PC-3 (cell line): Measurements from ENCODE around the gene TFDP2. TPM values are rescaled to one million over a fixed set of nuclear protein-coding genes. Genes with fewer than 3 reads are reported as not detected.
"Not testable (repeated sequence)": the region's sequence is repeated elsewhere in the genome, so short reads cannot be mapped to it uniquely, and the experiment has no call there.

Experiments used
- ATAC-seq: fragments of 200-7000 bp; cut with Tn5 transposase; 2 replicates; pipeline ENCODE4 v1.9.1; 2020; ENCODE audit warnings: mild to moderate bottlenecking, moderate library complexity
- BruUV-seq: library from RNA; stranded (reverse); fragments of 400-500 nt; replicated peaks from 2 replicates; lab custom pipeline; 2021; lab: Mats Ljungman, UMichigan
- CTCF ChIA-PET: fragments of 300-600 bp; sonication (Branson Sonifier 250); formaldehyde crosslinking; loops from one replicate; lab custom pipeline; 2022; ENCODE audit warnings: antibody characterized with exemption; lab: Charles Lee
- POLR2A ChIA-PET: fragments of 300-600 bp; sonication (Branson Sonifier 250); formaldehyde crosslinking; loops from one replicate; lab custom pipeline; 2022; ENCODE audit warnings: antibody characterized with exemption; ENCODE audit not compliant: unreplicated experiment; lab: Charles Lee
- DNase-seq: peaks from one replicate; pipeline ENCODE4 v3.0.0-alpha.2; 2015
- H2AFZ ChIP-seq: fragments of 300-600 bp; sonication (generic); 2 replicates; pipeline ENCODE4 v1.6.0; 2016; ENCODE audit warnings: antibody characterized with exemption, low read length
- H3F3A ChIP-seq: fragments of 300-600 bp; sonication (generic); one replicate; pipeline ENCODE4 v1.6.0; 2017; ENCODE audit warnings: antibody characterized with exemption, low read length, control low read depth, mild to moderate bottlenecking; ENCODE audit not compliant: unreplicated experiment
- H3K27ac ChIP-seq: fragments of 300-600 bp; sonication (generic); 2 replicates; pipeline ENCODE4 v1.5.1; 2016; ENCODE audit warnings: mild to moderate bottlenecking, low read length
- H3K27me3 ChIP-seq: fragments of 300-600 bp; sonication (generic); 2 replicates; pipeline ENCODE4 v1.6.1; 2016; ENCODE audit warnings: low read length, mixed read lengths
- H3K36me3 ChIP-seq: fragments of 300-600 bp; sonication (generic); 2 replicates; pipeline ENCODE4 v1.6.1; 2016; ENCODE audit warnings: low read depth, mixed run types, low read length, mixed read lengths
- H3K4me1 ChIP-seq: fragments of 300-600 bp; sonication (generic); 2 replicates; pipeline ENCODE4 v1.5.1; 2016; ENCODE audit warnings: low read length; ENCODE audit not compliant: insufficient read depth
- H3K4me2 ChIP-seq: fragments of 300-600 bp; sonication (generic); 2 replicates; pipeline ENCODE4 v1.6.0; 2016; ENCODE audit warnings: low read length
- H3K4me3 ChIP-seq: fragments of 300-600 bp; sonication (generic); 2 replicates; pipeline ENCODE4 v1.5.1; 2016; ENCODE audit warnings: mild to moderate bottlenecking, low read length, mixed read lengths
- H3K79me2 ChIP-seq: fragments of 300-600 bp; sonication (generic); 2 replicates; pipeline ENCODE4 v1.6.1; 2017; ENCODE audit warnings: low read length, mixed read lengths
- H3K9ac ChIP-seq: fragments of 300-600 bp; sonication (generic); 2 replicates; pipeline ENCODE4 v1.6.0; 2016; ENCODE audit warnings: mild to moderate bottlenecking, low read length
- H3K9me2 ChIP-seq: fragments of 300-600 bp; sonication (generic); replicated peaks from 2 replicates; pipeline ENCODE4 v1.6.1; 2016; ENCODE audit warnings: mixed run types, low read length, mixed read lengths
- H3K9me3 ChIP-seq: fragments of 300-600 bp; sonication (generic); 2 replicates; pipeline ENCODE4 v1.6.1; 2016; ENCODE audit warnings: low read length, mixed read lengths
- H4K20me1 ChIP-seq: fragments of 300-600 bp; sonication (generic); 2 replicates; pipeline ENCODE4 v1.6.1; 2016; ENCODE audit warnings: low read length, mixed read lengths
- CTCF ChIP-seq: fragments of 300-600 bp; sonication (generic); conservative IDR thresholded peaks from 2 replicates; pipeline ENCODE4 v1.5.1; 2017; ENCODE audit warnings: antibody characterized with exemption, low read depth, mild to moderate bottlenecking, low read length
- EZH2 ChIP-seq: fragments of 300-600 bp; sonication (generic); IDR thresholded peaks from one replicate; pipeline ENCODE4 v1.6.1; 2017; ENCODE audit warnings: antibody characterized with exemption, mild to moderate bottlenecking, low read length; ENCODE audit not compliant: unreplicated experiment
- EZH2phosphoT487 ChIP-seq: fragments of 300-600 bp; sonication (generic); IDR thresholded peaks from 2 replicates; pipeline ENCODE4 v1.6.1; 2018; ENCODE audit warnings: mild to moderate bottlenecking, antibody characterized with exemption, low read length, borderline replicate concordance
- intact Hi-C: fragments of 100-400 bp; cut with micrococcal nuclease; formaldehyde crosslinking; loops from 2 replicates; pipeline ENCODE4 v1.9.0; 2023
- total RNA-seq: library from RNA; depleted of rRNA; stranded (reverse); fragments of >200 nt; gene quantifications from 2 replicates; pipeline ENCODE4 v1.2.3, GENCODE V29; 2014

TFDP2 gene
- total RNA-seq, 1 experiment from 2014 or later, result 37.9 TPM

- Histone ChIP-seq H4K20me1 (no peaks in the 10 kb centered on the region), H3K4me3 (no peak overlapping the region), H3K27me3 (no peaks in the 10 kb centered on the region), H3K4me1 (peaks cover 21% of the 10 kb centered on the region), H3K36me3 (no peaks in the 10 kb centered on the region), H3K9me2 (no peaks in the 10 kb centered on the region), H2AFZ (no peak overlapping the region), H3K79me2 (no peaks in the 10 kb centered on the region), H3K27ac (peak overlapping the region; percentile 32), H3K4me2 (no peak overlapping the region), H3K9me3 (no peaks in the 10 kb centered on the region), H3K9ac (no peak overlapping the region), H3F3A (no peaks in the 10 kb centered on the region)
- DNase-seq (peak; percentile 86), ATAC-seq (peak; percentile 84)
- POLR2A ChIA-PET, result no interaction called here
- BruUV-seq, result no TSS peak
- CTCF ChIA-PET, result no interaction called here
- no peak for TF ChIP-seq EZH2
- no peak for TF ChIP-seq CTCF
- intact Hi-C loops, result loop anchor here (1.0 kb wide), 1 partner anchor 17 kb away; no protein-coding TSS in a partner anchor
Measured at GRCh38 chr3:141979050-141979671, 170.2 kb downstream of the TFDP2 start.

GRCh38 chr3:141974777-141975176 lies 174.6 kb downstream of the TFDP2 start:
- H3K27ac ChIP-seq, H4K20me1 ChIP-seq, intact Hi-C loops, H3K79me2 ChIP-seq, POLR2A ChIA-PET, H3K36me3 ChIP-seq, H3K9ac ChIP-seq, ATAC-seq, H3F3A ChIP-seq, H3K9me3 ChIP-seq, H3K4me3 ChIP-seq, H3K4me2 ChIP-seq, BruUV-seq, H3K9me2 ChIP-seq, CTCF ChIA-PET, H3K27me3 ChIP-seq, DNase-seq, H2AFZ ChIP-seq: not testable (repeated sequence)
- H3K4me1 ChIP-seq, result peaks cover 14% of the 10 kb centered on the region

GRCh38 chr3:141972399-141972798 lies 176.9 kb downstream of the TFDP2 start:
- Histone ChIP-seq H3F3A (no peaks in the 10 kb centered on the region), H3K4me3 (no peak overlapping the region), H3K36me3 (no peaks in the 10 kb centered on the region), H3K27ac (no peak overlapping the region), H3K4me1 (no peaks in the 10 kb centered on the region), H3K9me3 (no peaks in the 10 kb centered on the region), H4K20me1 (no peaks in the 10 kb centered on the region), H3K79me2 (no peaks in the 10 kb centered on the region), H3K4me2 (no peak overlapping the region), H2AFZ (no peak overlapping the region), H3K9ac (no peak overlapping the region), H3K9me2 (no peaks in the 10 kb centered on the region), H3K27me3 (no peaks in the 10 kb centered on the region)
- POLR2A ChIA-PET, result no interaction called here
- no peak for TF ChIP-seq EZH2
- TF ChIP-seq EZH2phosphoT487, result no peak
- TF ChIP-seq CTCF, result no peak
- CTCF ChIA-PET, result interaction anchor here (0.7 kb wide), 1 partner anchor 37 kb away, joined by 3 read pairs; no protein-coding TSS in a partner anchor
- DNase-seq (no peak), ATAC-seq (no peak)
- intact Hi-C loops, result no loop called here
- no TSS peak for BruUV-seq
